ENCODE data around the gene MLLT11.

The MLLT11 gene

DNA sequence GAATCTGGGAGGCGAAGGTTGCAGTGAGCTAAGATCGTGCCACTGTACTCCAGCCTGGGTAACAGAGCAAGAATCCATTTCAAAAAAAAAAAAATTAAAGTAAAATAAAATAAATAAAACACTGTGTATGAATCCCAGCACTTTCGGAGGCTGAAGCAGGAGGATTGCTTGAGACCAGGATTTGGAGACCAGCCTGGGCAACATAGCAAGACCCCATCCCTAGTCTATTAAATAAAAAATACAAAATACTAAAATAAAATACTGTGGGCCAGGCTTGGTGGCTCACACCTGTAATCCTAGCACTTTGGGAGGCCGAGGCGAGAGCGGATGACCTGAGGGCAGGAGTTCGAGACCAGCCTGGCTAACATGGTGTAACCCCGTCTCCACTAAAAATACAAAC, 28.0 kb upstream of the MLLT11 start:
- TF ChIP-seq, protein P1, sequence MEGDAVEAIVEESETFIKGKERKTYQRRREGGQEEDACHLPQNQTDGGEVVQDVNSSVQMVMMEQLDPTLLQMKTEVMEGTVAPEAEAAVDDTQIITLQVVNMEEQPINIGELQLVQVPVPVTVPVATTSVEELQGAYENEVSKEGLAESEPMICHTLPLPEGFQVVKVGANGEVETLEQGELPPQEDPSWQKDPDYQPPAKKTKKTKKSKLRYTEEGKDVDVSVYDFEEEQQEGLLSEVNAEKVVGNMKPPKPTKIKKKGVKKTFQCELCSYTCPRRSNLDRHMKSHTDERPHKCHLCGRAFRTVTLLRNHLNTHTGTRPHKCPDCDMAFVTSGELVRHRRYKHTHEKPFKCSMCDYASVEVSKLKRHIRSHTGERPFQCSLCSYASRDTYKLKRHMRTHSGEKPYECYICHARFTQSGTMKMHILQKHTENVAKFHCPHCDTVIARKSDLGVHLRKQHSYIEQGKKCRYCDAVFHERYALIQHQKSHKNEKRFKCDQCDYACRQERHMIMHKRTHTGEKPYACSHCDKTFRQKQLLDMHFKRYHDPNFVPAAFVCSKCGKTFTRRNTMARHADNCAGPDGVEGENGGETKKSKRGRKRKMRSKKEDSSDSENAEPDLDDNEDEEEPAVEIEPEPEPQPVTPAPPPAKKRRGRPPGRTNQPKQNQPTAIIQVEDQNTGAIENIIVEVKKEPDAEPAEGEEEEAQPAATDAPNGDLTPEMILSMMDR (IDR thresholded peaks at IDR 0.05; ENCODE audit: low read depth, low read length, missing control alignments), result no peak
- H3K4me3 ChIP-seq (replicated peaks; ENCODE audit: low read depth, low read length), result no peak overlapping the region
- DNase-seq (ENCODE audit: extremely low read depth, low read depth), result no peak

GRCh38 chr1:151035167-151035566, 25.0 kb upstream of the MLLT11 start:
- TF ChIP-seq, protein P1 (IDR thresholded peaks at IDR 0.05; ENCODE audit: low read depth, low read length, missing control alignments), result no peak
- H3K4me3 ChIP-seq (replicated peaks; ENCODE audit: low read depth, low read length), result no peak overlapping the region
- DNase-seq (ENCODE audit: extremely low read depth, low read depth), result no peak

DNA sequence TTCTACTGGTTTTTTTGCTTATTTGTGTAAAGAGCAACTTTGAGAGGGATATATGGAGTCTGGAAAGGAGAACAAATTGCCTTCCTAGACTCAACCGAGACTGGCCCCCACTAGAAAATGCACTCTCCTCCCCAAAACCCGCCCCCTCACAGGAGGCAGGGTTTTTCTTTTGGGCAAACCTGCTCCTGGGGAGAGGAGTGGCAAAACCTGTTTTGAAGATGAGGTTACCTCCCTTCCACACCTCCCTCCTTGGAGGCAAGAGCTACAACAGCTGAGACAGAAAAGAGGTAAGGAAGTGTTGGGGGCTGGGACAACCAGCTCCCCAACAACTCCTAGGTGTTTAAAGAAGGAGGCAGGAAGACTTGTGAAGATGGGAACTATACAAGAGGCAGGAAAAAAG, 23.8 kb upstream of the MLLT11 start, which contains the start of gene BNIPL:
Gene BNIPL (plus strand): TSS at position 231 of the 400 bp plus-strand sequence. CDS start 140 bp downstream, at position 371.
- DNase-seq (ENCODE audit: extremely low read depth, low read depth), result no peak
- H3K4me3 ChIP-seq (replicated peaks; ENCODE audit: low read depth, low read length), result no peak within 1 kb of the TSS
- TF ChIP-seq, protein P1 (IDR thresholded peaks at IDR 0.05; ENCODE audit: low read depth, low read length, missing control alignments), result no peak

DNA sequence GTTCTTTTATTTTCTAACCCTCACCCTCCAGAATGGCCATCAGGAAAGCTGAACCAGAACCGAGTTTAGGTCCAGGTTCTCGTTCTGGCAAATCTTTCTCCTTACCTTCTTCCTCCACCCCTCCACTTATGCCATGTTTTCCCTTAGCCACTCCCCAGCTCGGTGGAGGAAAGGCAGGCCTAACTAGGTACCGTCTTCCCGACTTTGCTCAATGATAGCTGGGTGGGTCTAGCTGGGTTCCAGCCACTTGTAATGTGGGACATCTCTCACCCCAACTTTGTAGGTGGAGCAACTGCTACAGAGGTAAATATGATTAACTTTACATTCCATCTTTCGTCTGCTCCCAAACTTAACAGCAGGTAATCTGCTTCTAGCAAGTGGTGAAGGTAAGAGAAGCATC, 23.2 kb upstream of the MLLT11 start:
- no peak overlapping the region for H3K4me3 ChIP-seq (replicated peaks; ENCODE audit: low read depth, low read length)
- DNase-seq (ENCODE audit: extremely low read depth, low read depth), result no peak
- TF ChIP-seq, protein P1 (IDR thresholded peaks at IDR 0.05; ENCODE audit: low read depth, low read length, missing control alignments), result no peak

DNA sequence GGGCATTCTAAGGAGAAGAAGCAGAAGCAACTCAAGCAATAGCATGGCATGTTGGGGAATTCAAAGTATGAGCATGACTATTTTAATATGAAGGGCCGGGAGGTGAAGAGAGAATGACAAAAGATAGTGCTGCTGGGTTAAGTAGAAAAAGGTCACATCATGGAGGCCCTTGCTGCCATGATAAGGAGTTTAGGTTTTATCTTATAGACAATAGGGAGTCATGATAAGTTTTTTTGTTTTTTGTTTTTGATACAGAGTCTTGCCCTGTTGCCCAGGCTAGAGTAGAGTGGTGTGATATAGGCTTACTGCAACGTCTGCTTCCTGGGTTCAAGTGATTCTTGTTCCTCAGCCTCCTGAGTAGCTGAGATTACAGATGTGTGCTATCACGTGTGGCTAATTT, 20.7 kb upstream of the MLLT11 start:
- DNase-seq (ENCODE audit: extremely low read depth, low read depth), result no peak
- no peak overlapping the region for H3K4me3 ChIP-seq (replicated peaks; ENCODE audit: low read depth, low read length)
- TF ChIP-seq, protein P1 (IDR thresholded peaks at IDR 0.05; ENCODE audit: low read depth, low read length, missing control alignments), result no peak

DNA sequence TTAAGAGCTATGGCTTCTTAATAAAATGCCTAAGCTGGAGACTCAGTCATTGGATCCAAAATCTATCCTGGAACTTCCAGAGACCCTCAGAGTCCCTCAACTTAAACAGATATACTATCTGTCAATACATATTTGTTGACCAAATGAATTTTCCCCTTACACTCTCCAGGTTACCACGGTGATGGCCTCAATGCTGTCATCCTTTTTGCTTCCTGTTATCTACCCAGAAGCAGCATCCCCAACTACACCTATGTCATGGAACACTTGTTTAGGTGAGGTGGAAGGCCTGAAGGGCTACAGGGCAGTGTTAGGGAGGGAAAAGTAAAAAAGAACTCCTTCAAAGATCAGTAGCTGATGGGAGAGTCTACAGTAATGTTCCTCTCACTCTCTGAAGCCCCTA, 17.0 kb upstream of the MLLT11 start:
- H3K4me3 ChIP-seq (replicated peaks; ENCODE audit: low read depth, low read length), result no peak overlapping the region
- TF ChIP-seq, protein P1 (IDR thresholded peaks at IDR 0.05; ENCODE audit: low read depth, low read length, missing control alignments), result no peak
- no peak for DNase-seq (ENCODE audit: extremely low read depth, low read depth)

DNA sequence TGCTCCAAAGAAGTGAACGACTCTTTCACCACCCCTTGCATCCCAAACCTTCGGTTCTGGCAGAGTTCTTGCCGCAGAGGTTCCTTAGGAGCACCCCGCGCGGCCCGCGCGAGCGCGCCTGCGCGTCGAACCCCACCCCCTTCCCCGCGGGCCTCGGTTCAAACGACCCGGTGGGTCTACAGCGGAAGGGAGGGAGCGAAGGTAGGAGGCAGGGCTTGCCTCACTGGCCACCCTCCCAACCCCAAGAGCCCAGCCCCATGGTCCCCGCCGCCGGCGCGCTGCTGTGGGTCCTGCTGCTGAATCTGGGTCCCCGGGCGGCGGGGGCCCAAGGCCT, 12.6 kb upstream of the MLLT11 start, which contains the start of gene C1orf56:
Gene C1orf56 (plus strand): TSS at position 161 of the 334 bp plus-strand sequence. CDS start 97 bp downstream, at position 258.
- peak within 1 kb of the TSS; percentile 60 for H3K4me3 ChIP-seq (replicated peaks; ENCODE audit: low read depth, low read length)
- DNase-seq (ENCODE audit: extremely low read depth, low read depth), result no peak
- TF ChIP-seq, protein P1 (IDR thresholded peaks at IDR 0.05; ENCODE audit: low read depth, low read length, missing control alignments), result no peak

Data from HFF-Myc (cell line).